Measurements from ENCODE around the gene JCAD. TPM values are rescaled to one million over a fixed set of nuclear protein-coding genes. Genes with fewer than 3 reads are reported as not detected.

Gene JCAD
- total RNA-seq, 2 donors from 2014 or later, result 1.8 to 23.5 TPM

DNA sequence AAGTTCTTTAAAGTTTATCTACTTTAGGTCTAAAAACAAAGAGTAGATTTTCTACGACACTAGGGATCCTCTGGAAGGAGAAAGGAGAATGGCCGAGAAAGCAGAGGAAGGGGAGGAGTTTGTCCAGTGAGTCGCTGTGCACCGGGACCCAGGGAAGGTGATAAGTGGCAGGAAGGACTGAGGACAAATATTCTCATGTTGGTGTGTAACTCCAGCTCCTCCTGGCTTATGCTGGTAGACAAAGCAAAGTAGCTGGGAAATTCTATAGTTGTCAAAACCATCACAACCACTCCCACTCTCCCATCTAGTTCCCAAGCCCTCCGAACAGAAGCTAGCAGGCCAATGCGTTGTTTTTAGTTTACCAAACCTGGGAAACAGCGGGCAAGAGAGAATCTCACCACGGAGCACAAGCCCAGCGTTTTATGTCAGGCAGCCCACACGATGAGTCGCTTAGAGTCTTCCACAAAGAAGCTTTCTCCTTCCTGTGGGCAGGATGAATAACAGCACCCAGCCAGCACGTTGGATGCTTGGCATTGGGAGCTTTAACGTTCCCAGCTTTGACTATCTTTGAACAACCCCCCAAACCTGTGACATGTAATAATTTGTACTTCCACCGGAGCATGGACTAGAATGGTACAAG, 32.9 kb upstream of the JCAD start:
- Histone ChIP-seq H3K27ac (no peak overlapping the region), H3K4me3 (no peak overlapping the region), H3K36me3 (no peaks in the 10 kb centered on the region), H3K9ac (ENCODE audit: low read depth in 2 of 2, low read length in 2 of 2) (no peak overlapping the region), H3K9me3 (no peaks in the 10 kb centered on the region), H3K27me3 (no peaks in the 10 kb centered on the region), H3K4me1 (no peaks in the 10 kb centered on the region)
- no peak for TF ChIP-seq CTCF (IDR thresholded peaks at IDR 0.05)
- no peak for DNase-seq
- intact Hi-C loops (cut with DNase I), result no loop called here

- intact Hi-C loops (cut with DNase I), result no loop called here
- H3K36me3 ChIP-seq, result no peaks in the 10 kb centered on the region
- H3K4me1 ChIP-seq, result no peaks in the 10 kb centered on the region
- H3K9ac ChIP-seq (ENCODE audit: low read depth in 2 of 2, low read length in 2 of 2), result no peak overlapping the region
- H3K9me3 ChIP-seq, result no peaks in the 10 kb centered on the region
- no peaks in the 10 kb centered on the region for H3K27me3 ChIP-seq
- no peak overlapping the region for H3K4me3 ChIP-seq
- H3K27ac ChIP-seq, result no peak overlapping the region
- TF ChIP-seq CTCF (IDR thresholded peaks at IDR 0.05), result no peak
- no peak for DNase-seq
Observed at GRCh38 chr10:30091136-30091535, 31.8 kb upstream of the JCAD start.

GRCh38 chr10:30088178-30088577, 28.8 kb upstream of the JCAD start:
- no peak for TF ChIP-seq CTCF (IDR thresholded peaks at IDR 0.05)
- H3K4me1 ChIP-seq, result no peaks in the 10 kb centered on the region
- no peaks in the 10 kb centered on the region for H3K27me3 ChIP-seq
- intact Hi-C loops (cut with DNase I), result no loop called here
- H3K4me3 ChIP-seq, result no peak overlapping the region
- no peaks in the 10 kb centered on the region for H3K9me3 ChIP-seq
- no peaks in the 10 kb centered on the region for H3K36me3 ChIP-seq
- no peak overlapping the region for H3K9ac ChIP-seq (ENCODE audit: low read depth in 2 of 2, low read length in 2 of 2)
- no peak for DNase-seq
- no peak overlapping the region for H3K27ac ChIP-seq

DNA sequence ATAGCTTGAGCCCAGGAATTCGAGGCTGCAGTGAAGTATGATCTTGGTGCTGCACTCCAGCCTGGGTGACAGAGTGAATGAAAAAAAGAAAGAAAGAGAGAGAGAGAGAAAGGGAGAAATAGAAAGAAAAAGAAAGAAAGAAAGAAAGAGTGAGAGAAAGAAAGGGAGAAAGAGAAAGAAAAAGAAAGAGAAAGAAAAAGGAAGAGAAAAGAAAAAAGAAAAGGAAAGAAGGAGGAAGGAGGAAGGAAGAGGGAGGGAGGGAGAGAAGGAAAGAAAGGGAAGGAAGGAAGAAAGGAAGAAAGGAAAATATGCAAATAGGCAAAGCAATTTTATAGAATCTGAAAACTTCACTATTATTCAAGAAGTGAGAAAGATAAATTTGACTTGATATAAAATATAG, 24.5 kb upstream of the JCAD start:
- Histone ChIP-seq H3K4me3 (no peak overlapping the region), H3K27ac (no peak overlapping the region), H3K9me3 (no peaks in the 10 kb centered on the region), H3K36me3 (no peaks in the 10 kb centered on the region), H3K9ac (ENCODE audit: low read depth in 2 of 2, low read length in 2 of 2) (no peak overlapping the region), H3K4me1 (no peaks in the 10 kb centered on the region), H3K27me3 (no peaks in the 10 kb centered on the region)
- TF ChIP-seq CTCF (IDR thresholded peaks at IDR 0.05), result no peak
- DNase-seq, result no peak
- intact Hi-C loops (cut with DNase I), result no loop called here

- no peaks in the 10 kb centered on the region for H3K4me1 ChIP-seq
- intact Hi-C loops (cut with DNase I), result no loop called here
- H3K9me3 ChIP-seq, result no peaks in the 10 kb centered on the region
- no peak overlapping the region for H3K27ac ChIP-seq
- no peaks in the 10 kb centered on the region for H3K27me3 ChIP-seq
- TF ChIP-seq CTCF (IDR thresholded peaks at IDR 0.05), result no peak
- H3K36me3 ChIP-seq, result no peaks in the 10 kb centered on the region
- H3K4me3 ChIP-seq, result no peak overlapping the region
- no peak overlapping the region for H3K9ac ChIP-seq (ENCODE audit: low read depth in 2 of 2, low read length in 2 of 2)
- no peak for DNase-seq
Observed at GRCh38 chr10:30081182-30081581, 21.8 kb upstream of the JCAD start.

All from colonic mucosa (tissue), 4 donors.